Stimulated activated naive CD8-positive, alpha-beta T cell treated with anti-CD3 and anti-CD28 coated beads, Interleukin-15, Interleukin-2, amounts not matched to agents 100 U/mL and 50 U/mL, for 24 hours (primary cell): ENCODE results near the gene ADCY2.

Experiments
- ATAC-seq: fragments of 150-1000 bp; cut with Tn5 transposase; one replicate; pipeline ENCODE4 v1.10.0; 2021
- DNase-seq: peaks from one replicate; pipeline ENCODE4 v3.0.0; 2021

The ADCY2 gene

GRCh38 chr5:7395947-7396712 is at the start of gene ADCY2:
TSS of gene ADCY2 (plus strand) at chr5:7396138. CDS start at chr5:7396297, 159 bp downstream.
- DNase-seq (no peak), ATAC-seq (peak; percentile 26)

GRCh38 chr5:7347377-7347776 is 48.6 kb upstream of the ADCY2 start:
- no peak for DNase-seq
- no peak for ATAC-seq

GRCh38 chr5:7348168-7348854 is 47.6 kb upstream of the ADCY2 start:
- ATAC-seq (no peak), DNase-seq (no peak)

- DNase-seq: no peak
- no peak for ATAC-seq
These were observed 34.3 kb upstream of the ADCY2 start for GRCh38 chr5:7361593-7361992.

- ATAC-seq (no peak), DNase-seq (no peak)
These were observed 32.8 kb upstream of the ADCY2 start for GRCh38 chr5:7363067-7363677.

DNA sequence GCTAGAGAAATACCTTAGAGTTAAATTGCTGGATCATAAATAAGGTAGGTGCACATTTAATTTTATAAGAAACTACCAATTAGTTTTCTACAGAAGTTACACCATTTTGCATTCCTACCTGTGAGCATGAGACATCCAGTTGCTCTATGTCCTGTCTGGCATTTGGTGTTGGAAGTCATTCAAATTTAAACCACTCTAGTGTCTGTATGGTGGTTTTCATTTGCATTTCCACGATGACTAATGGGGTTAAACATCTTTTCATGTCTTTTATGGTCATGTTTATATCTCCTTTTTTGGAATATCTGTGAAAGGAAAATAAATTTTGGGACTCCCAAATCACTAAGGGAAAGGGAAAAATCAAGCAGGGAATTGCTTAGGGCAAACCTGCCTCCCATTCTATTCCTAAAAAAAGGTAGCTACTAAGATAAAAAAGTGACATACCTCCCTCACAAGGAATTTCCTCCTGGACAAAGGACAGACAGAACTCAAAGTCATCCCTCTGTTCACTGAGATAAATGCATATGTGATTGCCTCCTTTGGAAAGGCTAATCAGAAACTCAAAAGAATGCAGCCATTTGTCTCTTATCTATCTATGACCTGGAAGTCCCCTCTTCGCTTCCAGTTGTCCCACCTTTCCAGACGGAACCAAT is 31.6 kb upstream of the ADCY2 start:
- ATAC-seq: no peak

GRCh38 chr5:7367780-7368179 is 28.2 kb upstream of the ADCY2 start:
- no peak for ATAC-seq

More for the DNA sequence above, 31.6 kb upstream of the ADCY2 start:
- DNase-seq: no peak

GRCh38 chr5:7372399-7372798 is 23.5 kb upstream of the ADCY2 start:
- DNase-seq (no peak), ATAC-seq (no peak)

More at GRCh38 chr5:7367780-7368179, 28.2 kb upstream of the ADCY2 start:
- no peak for DNase-seq

GRCh38 chr5:7374186-7374585 is 21.8 kb upstream of the ADCY2 start:
- DNase-seq (no peak), ATAC-seq (no peak)

DNA sequence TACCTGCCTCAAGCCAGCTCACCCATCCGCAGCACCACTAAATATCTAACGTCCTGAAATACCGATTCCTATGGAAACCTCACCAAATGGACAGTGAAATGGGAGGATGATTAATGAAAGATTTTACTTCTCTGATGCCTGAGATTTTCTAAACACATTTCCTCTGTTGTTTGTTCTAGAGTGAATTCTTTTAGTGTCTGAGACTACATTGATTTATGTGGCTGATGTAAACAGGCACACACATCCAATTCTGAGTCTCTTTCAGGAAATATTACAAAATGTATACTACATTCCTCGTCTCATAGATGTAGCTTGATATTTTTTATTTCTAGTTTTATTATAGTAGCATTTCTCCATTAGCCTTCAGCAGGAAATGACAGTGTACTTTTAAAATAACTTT is 20.5 kb upstream of the ADCY2 start:
- DNase-seq: no peak
- no peak for ATAC-seq

DNA sequence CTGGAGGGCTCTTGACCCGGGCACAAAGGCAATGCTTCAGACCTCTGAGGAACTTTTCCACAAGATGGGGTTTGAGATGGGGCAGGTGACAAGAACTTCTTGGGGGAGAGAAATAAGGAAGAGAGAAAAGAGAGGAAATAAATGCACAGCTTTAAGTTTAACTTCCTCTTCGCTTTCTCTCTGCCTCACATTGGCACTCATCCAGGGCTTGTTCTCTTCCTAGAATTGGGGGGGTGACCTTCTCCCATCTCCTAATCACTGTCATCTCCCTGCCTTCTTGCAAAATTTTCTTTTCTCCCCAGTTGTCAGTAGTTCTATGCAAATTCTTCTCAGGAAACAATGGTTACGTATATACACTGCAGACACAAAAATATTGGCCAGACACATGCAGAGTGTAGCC is 19.1 kb upstream of the ADCY2 start:
- ATAC-seq: no peak

DNA sequence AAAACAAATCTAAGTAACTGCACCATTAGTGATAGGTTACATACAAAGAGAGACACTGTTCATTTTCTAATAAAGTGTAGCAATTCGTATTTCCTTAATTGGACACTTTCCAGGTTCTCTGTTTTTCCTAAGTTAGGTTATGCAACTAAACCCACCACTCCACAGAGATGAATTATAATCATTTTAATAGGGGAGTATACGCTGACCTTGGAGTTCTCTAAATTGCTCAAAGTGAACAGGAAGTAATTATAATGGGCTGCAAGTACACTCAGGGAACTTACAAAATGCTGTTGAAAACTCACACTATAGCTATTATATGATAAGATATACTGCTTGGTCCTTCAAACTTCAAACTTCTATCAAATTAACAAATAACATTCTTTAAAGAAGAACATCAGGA is 18.2 kb upstream of the ADCY2 start:
- no peak for ATAC-seq
- DNase-seq: no peak

More for the DNA sequence above, 19.1 kb upstream of the ADCY2 start:
- no peak for DNase-seq

DNA sequence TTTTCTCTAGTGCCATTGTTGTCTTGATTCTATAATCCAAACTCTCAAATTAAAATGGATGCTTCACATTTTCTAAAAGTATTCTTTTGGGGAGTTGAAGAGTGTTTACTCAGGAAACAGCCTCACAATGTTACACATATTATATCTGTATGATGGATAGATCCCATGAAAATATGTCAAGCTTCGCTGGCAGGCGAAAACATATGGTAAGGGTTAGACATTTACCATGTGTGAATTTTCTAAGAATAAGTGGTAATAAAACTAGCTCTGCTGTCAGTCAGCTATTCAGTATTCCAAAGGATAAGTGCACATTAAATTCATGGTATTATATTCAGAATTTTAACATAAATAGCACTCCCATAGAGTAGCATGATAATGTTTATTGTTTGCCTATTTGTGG is 13.3 kb upstream of the ADCY2 start:
- ATAC-seq (no peak), DNase-seq (no peak)

DNA sequence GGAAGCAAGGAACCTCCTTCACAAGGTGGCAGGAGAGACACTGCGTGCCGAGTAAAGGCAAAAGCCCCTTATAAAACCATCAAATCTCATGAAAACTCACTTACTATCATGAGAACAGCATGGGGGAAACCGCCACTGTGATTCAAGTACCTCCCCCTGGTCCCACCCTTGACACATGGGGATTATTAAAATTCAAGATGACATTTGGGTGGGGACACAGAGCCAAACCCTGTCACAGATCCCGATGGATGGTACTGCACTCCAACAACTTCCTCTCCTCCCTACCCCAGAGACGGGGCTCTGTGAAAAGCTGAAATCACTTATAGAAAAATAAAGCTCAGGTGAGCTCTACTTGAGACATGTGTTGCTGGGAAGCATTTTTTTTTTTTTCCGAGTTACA is 10.3 kb upstream of the ADCY2 start:
- ATAC-seq (no peak), DNase-seq (no peak)

GRCh38 chr5:7388553-7388952 is 7.4 kb upstream of the ADCY2 start:
- no peak for ATAC-seq
- DNase-seq: no peak

- no peak for ATAC-seq
- no peak for DNase-seq
These were observed 4.7 kb upstream of the ADCY2 start for GRCh38 chr5:7391215-7391614.

- ATAC-seq: no peak
These were observed 3.9 kb upstream of the ADCY2 start for GRCh38 chr5:7391814-7392692.

GRCh38 chr5:7392693-7393024 is 3.3 kb upstream of the ADCY2 start:
- ATAC-seq (no peak), DNase-seq (no peak)

More at GRCh38 chr5:7391814-7392692, 3.9 kb upstream of the ADCY2 start:
- DNase-seq: no peak

- no peak for DNase-seq
- peak; percentile 10 for ATAC-seq
These were observed 1.8 kb upstream of the ADCY2 start for GRCh38 chr5:7393921-7394799.

DNA sequence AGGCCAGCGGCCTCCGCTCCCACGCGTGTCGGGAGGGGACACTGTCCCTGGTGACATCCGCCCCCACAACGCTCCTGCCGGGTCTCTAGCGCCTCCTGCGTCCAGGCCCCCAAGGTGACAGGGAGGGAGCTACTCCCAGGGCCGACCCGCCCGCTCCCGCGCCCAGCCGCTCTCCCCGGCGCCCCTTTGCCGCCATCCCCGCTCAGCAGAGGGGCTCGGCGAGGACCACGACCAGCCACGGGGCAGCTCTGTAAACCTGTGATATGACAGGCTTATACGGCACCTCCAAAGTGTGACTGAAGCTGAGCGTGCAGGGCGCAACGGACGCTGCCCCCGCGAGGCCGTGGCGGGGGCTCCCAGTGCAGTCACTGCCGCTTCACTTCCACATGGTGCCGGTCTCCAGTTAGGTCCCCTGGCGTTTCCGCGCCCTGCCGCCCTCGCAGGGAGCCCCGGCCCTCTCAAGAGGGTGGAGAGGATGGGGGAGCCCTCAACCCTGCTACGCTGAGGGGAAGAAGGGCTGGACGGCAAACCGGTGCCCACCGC is 978 bp upstream of the ADCY2 start:
- no peak for ATAC-seq
- DNase-seq: no peak
